CD14-positive monocyte (primary cell): ENCODE measurements around the gene TLR9. TPM values are rescaled to one million over a fixed set of nuclear protein-coding genes. Genes with fewer than 3 reads are reported as not detected.
A peak's percentile ranks its signal among the peaks of the same experiment; 100 is the strongest.

Experiments used
- DNase-seq, 3 donors: peaks; one replicate each; pipeline ENCODE4 v3.0.0-alpha.2; 2011 to 2022
- H2AFZ ChIP-seq: 2 replicates; pipeline ENCODE4 v1.6.0; 2012; ENCODE audit warnings: mild to moderate bottlenecking, low read depth, low read length, inconsistent platforms; ENCODE audit not compliant: insufficient read depth, poor library complexity, severe bottlenecking
- H3K27ac ChIP-seq, 2 donors: 1 replicate in 1 of 2; 2 replicates in 1 of 2; pipeline ENCODE4 v1.5.1; 2012 to 2013; ENCODE audit warnings: low read length in 2 of 2, control low read depth in 1 of 2, inconsistent platforms in 1 of 2, low read depth in 1 of 2, mild to moderate bottlenecking in 1 of 2
- H3K27me3 ChIP-seq, 2 donors: one replicate each; pipeline versions ENCODE4 v1.6.0 to v1.6.1; 2011 to 2013; ENCODE audit warnings: low read length in 2 of 2; ENCODE audit not compliant: control insufficient read depth in 2 of 2, insufficient read depth in 2 of 2
- H3K36me3 ChIP-seq, 2 donors: replicated peaks in 1 of 2; 1 replicate in 1 of 2; 2 replicates in 1 of 2; pipeline versions ENCODE4 v1.5.1 to v1.6.1; 2012 to 2013; ENCODE audit warnings: low read length in 2 of 2, control low read depth in 1 of 2, inconsistent platforms in 1 of 2, mild to moderate bottlenecking in 1 of 2; ENCODE audit not compliant: insufficient read depth in 2 of 2, control insufficient read depth in 1 of 2
- H3K4me1 ChIP-seq, 2 donors: 1 replicate in 1 of 2; 2 replicates in 1 of 2; pipeline versions ENCODE4 v1.5.1 to v1.6.1; 2012 to 2013; ENCODE audit warnings: low read length in 2 of 2, control low read depth in 1 of 2, inconsistent platforms in 1 of 2, mild to moderate bottlenecking in 1 of 2, moderate library complexity in 1 of 2; ENCODE audit not compliant: insufficient read depth in 2 of 2, control insufficient read depth in 1 of 2
- H3K4me2 ChIP-seq: replicated peaks from 2 replicates; pipeline ENCODE3; 2012; ENCODE audit warnings: low read length, moderate library complexity, mild to moderate bottlenecking; ENCODE audit not compliant: poor library complexity, severe bottlenecking; ENCODE audit errors: extremely low read depth
- H3K4me3 ChIP-seq, 3 experiments: fragments of 200-600 bp in 1 of 3; sonication (generic) in 1 of 3; replicated peaks in 1 of 3; 1 replicate in 2 of 3; 2 replicates in 1 of 3; pipeline ENCODE4 v1.5.1; 2011 to 2013; ENCODE audit warnings: low read length in 3 of 3, mild to moderate bottlenecking in 3 of 3, control low read depth in 2 of 3, low read depth in 2 of 3, inconsistent platforms in 1 of 3, moderate library complexity in 1 of 3
- H3K79me2 ChIP-seq: 2 replicates; pipeline ENCODE4 v1.6.0; 2012; ENCODE audit warnings: mild to moderate bottlenecking, control low read depth, inconsistent platforms, low read length, moderate library complexity; ENCODE audit not compliant: insufficient read depth
- H3K9ac ChIP-seq: 2 replicates; pipeline ENCODE4 v1.6.0; 2017; ENCODE audit warnings: low read length, mild to moderate bottlenecking; ENCODE audit not compliant: insufficient read depth, poor library complexity, severe bottlenecking
- H3K9me3 ChIP-seq, 2 donors: replicated peaks in 1 of 2; 1 replicate in 1 of 2; 2 replicates in 1 of 2; pipeline versions ENCODE4 v1.5.1 to v1.6.1; 2012 to 2013; ENCODE audit warnings: low read length in 2 of 2, control low read depth in 1 of 2; ENCODE audit not compliant: control insufficient read depth in 1 of 2, insufficient read depth in 1 of 2
- H4K20me1 ChIP-seq: 2 replicates; pipeline ENCODE4 v1.6.0; 2012; ENCODE audit warnings: mild to moderate bottlenecking, low read length, control low read depth, moderate library complexity; ENCODE audit not compliant: insufficient read depth
- H3K27ac Mint-ChIP-seq, 7 donors: one replicate each; pipeline ENCODE4 v1.8.0; 2020; ENCODE audit warnings: mild to moderate bottlenecking in 7 of 7, mixed read lengths in 7 of 7, moderate library complexity in 6 of 7, inconsistent platforms in 2 of 7
- H3K27me3 Mint-ChIP-seq, 3 donors: one replicate each; pipeline ENCODE4 v1.8.0; 2021 to 2022; ENCODE audit warnings: low read depth in 3 of 3, mild to moderate bottlenecking in 3 of 3, mixed read lengths in 3 of 3, moderate library complexity in 3 of 3, inconsistent platforms in 1 of 3
- H3K36me3 Mint-ChIP-seq, 2 donors: one replicate each; pipeline ENCODE4 v1.8.0; 2020; ENCODE audit warnings: mixed read lengths in 2 of 2, inconsistent platforms in 1 of 2, mild to moderate bottlenecking in 1 of 2
- H3K4me1 Mint-ChIP-seq: one replicate; pipeline ENCODE4 v1.8.0; 2020; ENCODE audit warnings: mild to moderate bottlenecking, mixed read lengths
- H3K4me3 Mint-ChIP-seq, 2 donors: one replicate each; pipeline ENCODE4 v1.8.0; 2020; ENCODE audit warnings: mild to moderate bottlenecking in 2 of 2, mixed read lengths in 2 of 2, moderate library complexity in 1 of 2
- H3K9me3 Mint-ChIP-seq, 7 donors: one replicate each; pipeline ENCODE4 v1.8.0; 2020 to 2022; ENCODE audit warnings: mixed read lengths in 7 of 7, mild to moderate bottlenecking in 6 of 7, moderate library complexity in 6 of 7, inconsistent platforms in 2 of 7
- WGBS: methylation state at CpG from one replicate; pipeline ENCODE4 v1.1.5; 2013; ENCODE audit warnings: missing lambda C conversion rate; ENCODE audit not compliant: insufficient coverage; 5-methylcytosine and 5-hydroxymethylcytosine counted together
- intact Hi-C, 2 donors: fragments of 100-400 bp; cut with micrococcal nuclease; formaldehyde crosslinking; loops; one replicate each; pipeline versions ENCODE4 v1.15.0 to v1.15.1; 2023
- polyA plus RNA-seq, 3 donors: library from polyadenylated mRNA; depleted of rRNA in 1 of 3; unstranded in 2 of 3; stranded (reverse) in 1 of 3; fragments of 300-500 nt in 2 of 3; fragments of >200 nt in 1 of 3; fragmentation: Illumina TruSeq in 2 of 3; gene quantifications; 1 replicate in 2 of 3; 2 replicates in 1 of 3; pipeline ENCODE4 v1.2.3, GENCODE V29; 2012 to 2021
- TF ChIP-seq, protein P1 (sequence below): fragments of 200-600 bp; IDR thresholded peaks from one replicate; pipeline ENCODE4 v1.8.0; 2022; ENCODE audit warnings: antibody characterized with exemption, mild to moderate bottlenecking

The TLR9 gene
- polyA plus RNA-seq, 3 donors: 0.91 TPM; not detected in 2

GRCh38 chr3:52202384-52203077 lies 22.9 kb downstream of the TLR9 start:
- peaks cover 66% of the 10 kb centered on the region for H3K4me1 Mint-ChIP-seq
- H3K36me3 Mint-ChIP-seq: peaks cover 60 to 63% of the 10 kb centered on the region in 2 donors
- peaks cover 71% of the 10 kb centered on the region for H3K79me2 ChIP-seq
- peak overlapping the region in 1 of 3 experiments; percentile 58 for H3K4me3 ChIP-seq
- H3K4me1 ChIP-seq: peaks cover 68 to 70% of the 10 kb centered on the region in 2 donors
- no peaks in the 10 kb centered on the region for H3K9me3 ChIP-seq
- H3K9ac ChIP-seq: peak overlapping the region; percentile 57
- H2AFZ ChIP-seq: no peak overlapping the region
- peaks cover 39 to 46% of the 10 kb centered on the region in 2 donors for H3K36me3 ChIP-seq
- no peaks in the 10 kb centered on the region for H3K27me3 ChIP-seq
- TF ChIP-seq, protein P1, sequence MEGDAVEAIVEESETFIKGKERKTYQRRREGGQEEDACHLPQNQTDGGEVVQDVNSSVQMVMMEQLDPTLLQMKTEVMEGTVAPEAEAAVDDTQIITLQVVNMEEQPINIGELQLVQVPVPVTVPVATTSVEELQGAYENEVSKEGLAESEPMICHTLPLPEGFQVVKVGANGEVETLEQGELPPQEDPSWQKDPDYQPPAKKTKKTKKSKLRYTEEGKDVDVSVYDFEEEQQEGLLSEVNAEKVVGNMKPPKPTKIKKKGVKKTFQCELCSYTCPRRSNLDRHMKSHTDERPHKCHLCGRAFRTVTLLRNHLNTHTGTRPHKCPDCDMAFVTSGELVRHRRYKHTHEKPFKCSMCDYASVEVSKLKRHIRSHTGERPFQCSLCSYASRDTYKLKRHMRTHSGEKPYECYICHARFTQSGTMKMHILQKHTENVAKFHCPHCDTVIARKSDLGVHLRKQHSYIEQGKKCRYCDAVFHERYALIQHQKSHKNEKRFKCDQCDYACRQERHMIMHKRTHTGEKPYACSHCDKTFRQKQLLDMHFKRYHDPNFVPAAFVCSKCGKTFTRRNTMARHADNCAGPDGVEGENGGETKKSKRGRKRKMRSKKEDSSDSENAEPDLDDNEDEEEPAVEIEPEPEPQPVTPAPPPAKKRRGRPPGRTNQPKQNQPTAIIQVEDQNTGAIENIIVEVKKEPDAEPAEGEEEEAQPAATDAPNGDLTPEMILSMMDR: no peak
- H3K27ac ChIP-seq: peak overlapping the region; percentile 80 to 96
- peaks cover 24% of the 10 kb centered on the region for H4K20me1 ChIP-seq
- peak overlapping the region; percentile 48 for H3K4me2 ChIP-seq
- DNase-seq: peak; percentile 82 to 93 (median 91)
- H3K4me3 Mint-ChIP-seq: peak overlapping the region; percentile 60 to 80
- WGBS: 11% methylated on average over 2 of the region's 4 CpGs
- peak overlapping the region; percentile 93 to 98 (median 95) for H3K27ac Mint-ChIP-seq
- H3K27me3 Mint-ChIP-seq: no peaks in the 10 kb centered on the region
- intact Hi-C loops: loop anchor here in 1 of 2 donors (2.0 kb wide), 1 partner anchor 14 kb away; no protein-coding TSS in a partner anchor
- no peaks in the 10 kb centered on the region for H3K9me3 Mint-ChIP-seq

- H3K36me3 ChIP-seq: peaks cover 29 to 32% of the 10 kb centered on the region in 2 donors
- peak overlapping the region; percentile 48 for H3K4me2 ChIP-seq
- peaks cover 66% of the 10 kb centered on the region for H3K79me2 ChIP-seq
- Mint-ChIP-seq H3K27ac (peak overlapping the region; percentile 93 to 98 (median 95)), H3K4me1 (peaks cover 80% of the 10 kb centered on the region), H3K36me3 (peaks cover 46 to 52% of the 10 kb centered on the region in 2 donors), H3K27me3 (no peaks in the 10 kb centered on the region), H3K9me3 (no peaks in the 10 kb centered on the region), H3K4me3 (peak overlapping the region; percentile 41 to 56)
- no CpG with 5 or more reads among the region's 5 CpGs for WGBS
- H3K9ac ChIP-seq: peak overlapping the region; percentile 15
- peaks cover 82 to 84% of the 10 kb centered on the region in 2 donors for H3K4me1 ChIP-seq
- H3K27ac ChIP-seq: peak overlapping the region; percentile 38 to 96
- intact Hi-C loops: no loop called here
- H4K20me1 ChIP-seq: peaks cover 24% of the 10 kb centered on the region
- no peak overlapping the region for H2AFZ ChIP-seq
- TF ChIP-seq, protein P1: no peak
- H3K9me3 ChIP-seq: no peaks in the 10 kb centered on the region
- no peaks in the 10 kb centered on the region for H3K27me3 ChIP-seq
- DNase-seq: peak; percentile 55 to 86 (median 81)
- peak overlapping the region in 1 of 3 experiments; percentile 47 for H3K4me3 ChIP-seq
These were observed 24.3 kb downstream of the TLR9 start for GRCh38 chr3:52200981-52201679.
